Testis (tissue), 3 donors: ENCODE results near the gene COG1. TPM values are rescaled to one million over a fixed set of nuclear protein-coding genes. Genes with fewer than 3 reads are reported as not detected.

Experiments
- DNase-seq: peaks from one replicate; pipeline ENCODE4 v3.0.0-alpha.2; 2019
- H3K27ac ChIP-seq, 2 donors: fragments of 200-600 bp; sonication (generic); one replicate each; pipeline ENCODE4 v1.5.1; 2019
- H3K27me3 ChIP-seq: fragments of 200-600 bp; sonication (generic); one replicate; pipeline ENCODE4 v1.5.1; 2019
- H3K36me3 ChIP-seq: fragments of 200-600 bp; sonication (generic); one replicate; pipeline ENCODE4 v1.5.1; 2017; ENCODE audit warnings: low read depth; ENCODE audit errors: missing control alignments
- H3K4me1 ChIP-seq: fragments of 200-600 bp; sonication (generic); one replicate; pipeline ENCODE4 v1.5.1; 2019
- H3K4me3 ChIP-seq, 2 donors: fragments of 200-600 bp; sonication (generic); one replicate each; pipeline ENCODE4 v1.5.1; 2017 to 2019
- H3K9me3 ChIP-seq: fragments of 200-600 bp; sonication (generic); one replicate; pipeline ENCODE4 v1.5.1; 2017
- POLR2A ChIP-seq: fragments of 450-650 bp; IDR thresholded peaks from one replicate; pipeline ENCODE4 v1.6.1; 2017; ENCODE audit warnings: antibody characterized with exemption, mild to moderate bottlenecking, moderate library complexity
- WGBS, 2 donors: methylation state at CpG; one replicate each; pipeline ENCODE4 v1.1.5; 2018; 5-methylcytosine and 5-hydroxymethylcytosine counted together
- intact Hi-C: fragments of 100-400 bp; cut with DNase I; formaldehyde crosslinking; loops from one replicate; pipeline ENCODE4 v1.15.1; 2023; ENCODE audit warnings: low total_unique reads
- polyA plus RNA-seq: library from polyadenylated mRNA; stranded (reverse); fragments of 350-450 nt; fragmentation: Illumina TruSeq; extraction: RNeasy Lipid Tissue Mini Kit (QIAGEN cat#74804); gene quantifications from one replicate; pipeline ENCODE4 v1.2.3, GENCODE V29; 2014; ENCODE audit warnings: low read depth, low replicate concordance; ENCODE audit not compliant: insufficient read depth
- total RNA-seq, 2 donors: library from RNA; depleted of rRNA; stranded (reverse); fragments of >200 nt; gene quantifications; one replicate each; pipeline ENCODE4 v1.2.3, GENCODE V29; 2016
- TF ChIP-seq, protein P1 (sequence below), 3 experiments: fragments of 450-650 bp in 2 of 3; fragments of 200-600 bp in 1 of 3; sonication (generic) in 1 of 3; IDR thresholded peaks; one replicate each; pipeline ENCODE4 v1.5.1; 2016 to 2019; ENCODE audit warnings: antibody characterized with exemption in 3 of 3, mild to moderate bottlenecking in 2 of 3, moderate library complexity in 1 of 3

The COG1 gene
- total and polyA plus RNA-seq, 3 donors from 2014 or later = 56.3 to 61.8 (median 58.3) TPM

DNA sequence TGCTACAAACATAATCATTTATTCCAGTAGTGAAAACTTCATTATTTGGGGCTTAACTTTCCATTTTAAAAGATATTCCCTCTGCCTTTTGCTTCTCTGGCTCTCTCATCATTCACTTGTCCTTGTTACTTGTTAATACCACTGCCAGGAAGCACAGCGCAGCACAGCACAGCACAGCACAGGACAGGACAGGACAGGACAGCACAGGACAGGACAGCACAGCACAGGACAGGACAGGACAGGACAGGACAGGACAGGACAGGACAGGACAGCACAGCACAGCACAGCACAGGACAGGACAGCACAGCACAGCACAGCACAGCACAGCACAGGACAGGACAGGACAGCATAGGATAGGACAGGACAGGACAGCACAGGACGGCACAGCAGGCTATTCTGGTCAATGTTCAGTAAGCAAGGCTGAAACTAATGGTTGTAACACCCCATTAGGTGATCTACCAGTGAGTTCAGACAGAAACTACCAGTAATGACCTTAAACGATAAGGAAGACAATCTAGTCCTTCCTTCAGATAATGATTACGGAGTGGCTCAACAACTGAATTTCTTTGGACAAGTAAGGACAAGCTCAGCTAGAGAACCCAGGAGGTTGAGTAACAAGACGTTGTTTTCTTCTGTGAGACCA lies 31.9 kb downstream of the COG1 start:
- no peaks in the 10 kb centered on the region for H3K9me3 ChIP-seq
- peaks cover 5% of the 10 kb centered on the region for H3K4me1 ChIP-seq
- TF ChIP-seq, protein P1, sequence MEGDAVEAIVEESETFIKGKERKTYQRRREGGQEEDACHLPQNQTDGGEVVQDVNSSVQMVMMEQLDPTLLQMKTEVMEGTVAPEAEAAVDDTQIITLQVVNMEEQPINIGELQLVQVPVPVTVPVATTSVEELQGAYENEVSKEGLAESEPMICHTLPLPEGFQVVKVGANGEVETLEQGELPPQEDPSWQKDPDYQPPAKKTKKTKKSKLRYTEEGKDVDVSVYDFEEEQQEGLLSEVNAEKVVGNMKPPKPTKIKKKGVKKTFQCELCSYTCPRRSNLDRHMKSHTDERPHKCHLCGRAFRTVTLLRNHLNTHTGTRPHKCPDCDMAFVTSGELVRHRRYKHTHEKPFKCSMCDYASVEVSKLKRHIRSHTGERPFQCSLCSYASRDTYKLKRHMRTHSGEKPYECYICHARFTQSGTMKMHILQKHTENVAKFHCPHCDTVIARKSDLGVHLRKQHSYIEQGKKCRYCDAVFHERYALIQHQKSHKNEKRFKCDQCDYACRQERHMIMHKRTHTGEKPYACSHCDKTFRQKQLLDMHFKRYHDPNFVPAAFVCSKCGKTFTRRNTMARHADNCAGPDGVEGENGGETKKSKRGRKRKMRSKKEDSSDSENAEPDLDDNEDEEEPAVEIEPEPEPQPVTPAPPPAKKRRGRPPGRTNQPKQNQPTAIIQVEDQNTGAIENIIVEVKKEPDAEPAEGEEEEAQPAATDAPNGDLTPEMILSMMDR (IDR thresholded peaks at IDR 0.05) = no peak
- TF ChIP-seq POLR2A = no peak
- no peak overlapping the region for H3K27ac ChIP-seq
- H3K27me3 ChIP-seq = no peaks in the 10 kb centered on the region
- no peak overlapping the region for H3K4me3 ChIP-seq
- H3K36me3 ChIP-seq = no peaks in the 10 kb centered on the region
- intact Hi-C loops = no loop called here
- WGBS, 2 donors = 80 to 94% methylated on average over 5 of the region's 5 CpGs
- no peak for DNase-seq

DNA sequence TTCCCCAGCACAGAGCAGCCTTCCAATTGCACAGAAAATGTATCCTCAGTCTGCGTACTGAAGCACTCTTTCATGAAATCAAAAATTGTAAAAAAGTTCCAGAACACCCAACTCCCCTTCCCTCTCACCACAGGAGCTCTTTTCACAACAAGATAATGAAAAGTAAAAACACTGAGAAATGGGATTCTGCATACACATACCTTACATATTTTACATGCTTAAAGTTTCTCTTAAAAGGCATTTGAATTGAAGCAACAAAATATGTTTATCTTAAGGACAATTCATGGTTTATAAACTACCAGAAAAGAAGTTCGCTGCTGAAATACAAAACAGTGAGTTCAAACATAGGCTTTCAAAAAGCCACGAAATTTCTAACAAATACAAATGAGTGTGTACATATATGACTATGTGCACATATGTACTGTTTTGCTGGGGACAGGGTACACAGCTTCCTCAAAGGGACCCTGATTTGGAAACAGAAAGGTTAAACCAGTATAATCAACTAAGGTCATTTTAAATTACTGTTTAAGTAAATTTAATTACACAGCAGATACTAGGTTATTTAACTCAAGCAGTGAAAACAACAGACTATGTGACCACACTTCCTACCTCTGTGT lies 33.8 kb downstream of the COG1 start:
- H3K36me3 ChIP-seq = no peaks in the 10 kb centered on the region
- WGBS, 2 donors = 71 to 78% methylated on average over 3 of the region's 3 CpGs
- no peak for DNase-seq
- no peaks in the 10 kb centered on the region for H3K27me3 ChIP-seq
- intact Hi-C loops = no loop called here
- TF ChIP-seq POLR2A = no peak
- TF ChIP-seq, protein P1 (IDR thresholded peaks at IDR 0.05) = no peak
- H3K9me3 ChIP-seq = no peaks in the 10 kb centered on the region
- H3K4me3 ChIP-seq = no peak overlapping the region
- H3K27ac ChIP-seq = no peak overlapping the region
- peaks cover 9% of the 10 kb centered on the region for H3K4me1 ChIP-seq

DNA sequence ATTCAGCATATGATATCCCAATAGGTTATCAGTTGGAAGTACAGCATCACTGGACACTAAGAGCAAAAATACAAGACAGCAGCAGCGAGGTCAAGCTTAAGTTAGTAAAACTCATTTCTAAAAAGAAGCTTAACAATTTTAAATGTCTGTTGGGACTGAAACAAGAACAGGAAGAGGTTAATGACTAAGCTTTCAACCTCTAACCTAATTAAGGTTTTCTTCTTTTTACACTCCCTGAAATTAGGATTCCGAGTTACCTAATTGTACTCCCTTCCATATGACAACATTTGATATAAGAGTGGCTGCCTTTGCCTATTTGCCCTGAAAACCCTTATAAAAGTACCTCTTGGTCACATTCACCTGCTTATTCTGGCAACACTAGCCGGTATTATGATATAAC lies 34.5 kb downstream of the COG1 start:
- Histone ChIP-seq H3K36me3 (no peaks in the 10 kb centered on the region), H3K4me3 (no peak overlapping the region), H3K27ac (no peak overlapping the region), H3K9me3 (no peaks in the 10 kb centered on the region), H3K4me1 (peaks cover 9% of the 10 kb centered on the region), H3K27me3 (no peaks in the 10 kb centered on the region)
- intact Hi-C loops = no loop called here
- TF ChIP-seq POLR2A = no peak
- TF ChIP-seq, protein P1 (IDR thresholded peaks at IDR 0.05) = no peak
- 64 to 67% methylated on average over 3 of the region's 3 CpGs for WGBS, 2 donors
- DNase-seq = no peak

DNA sequence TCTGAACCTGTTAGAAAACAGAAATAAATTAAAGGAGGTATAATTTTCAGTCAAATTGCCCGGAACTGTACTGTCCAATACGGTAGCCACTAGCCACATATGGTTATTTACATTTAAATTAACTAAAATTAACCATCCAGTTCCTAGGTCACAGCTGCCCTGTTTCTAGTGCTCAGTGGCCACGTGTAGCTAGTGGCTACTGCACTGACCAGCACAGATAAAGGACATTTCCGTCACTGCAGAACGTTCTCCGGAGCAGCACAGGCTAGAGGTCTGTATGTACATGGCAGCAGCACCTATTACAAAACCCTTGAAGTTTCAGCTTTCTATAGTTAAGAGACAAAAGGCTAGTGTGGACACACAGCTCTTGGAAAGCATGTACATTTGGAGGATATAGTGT lies 35.1 kb downstream of the COG1 start:
- Histone ChIP-seq H3K9me3 (no peaks in the 10 kb centered on the region), H3K4me1 (peaks cover 9% of the 10 kb centered on the region), H3K36me3 (no peaks in the 10 kb centered on the region), H3K27ac (no peak overlapping the region), H3K4me3 (no peak overlapping the region), H3K27me3 (no peaks in the 10 kb centered on the region)
- TF ChIP-seq, protein P1 (IDR thresholded peaks at IDR 0.05) = no peak
- no peak for TF ChIP-seq POLR2A
- DNase-seq = peak; percentile 36
- 47 to 60% methylated on average over 6 of the region's 6 CpGs for WGBS, 2 donors
- intact Hi-C loops = no loop called here

DNA sequence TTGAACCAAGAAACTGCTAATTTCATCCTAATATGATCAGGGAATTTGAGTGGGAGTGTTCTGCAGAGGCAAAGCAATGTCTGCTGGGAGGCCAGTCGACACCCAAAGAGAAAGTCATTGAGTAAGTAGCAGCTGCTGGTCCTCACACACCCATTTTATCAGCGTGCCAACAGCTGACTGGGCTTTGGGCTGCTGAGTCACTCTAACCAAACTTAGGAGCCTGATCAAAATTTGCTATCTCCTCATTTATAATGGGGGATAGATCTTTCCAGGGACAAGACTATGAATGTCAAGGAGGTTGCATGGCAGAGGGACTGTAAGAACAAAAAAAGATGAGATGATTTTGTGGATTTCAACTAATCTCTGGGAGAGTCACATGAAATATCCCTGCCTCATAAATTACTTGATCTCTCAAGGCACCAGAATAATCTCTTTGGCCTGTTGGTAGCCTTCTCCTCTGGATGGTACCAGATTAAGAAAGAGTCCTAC lies 35.9 kb downstream of the COG1 start:
- Histone ChIP-seq H3K4me3 (no peak overlapping the region), H3K9me3 (no peaks in the 10 kb centered on the region), H3K27me3 (no peaks in the 10 kb centered on the region), H3K4me1 (peaks cover 15% of the 10 kb centered on the region), H3K36me3 (no peaks in the 10 kb centered on the region), H3K27ac (no peak overlapping the region)
- peak; percentile 62 for DNase-seq
- TF ChIP-seq, protein P1 (IDR thresholded peaks at IDR 0.05) = no peak
- TF ChIP-seq POLR2A = no peak
- intact Hi-C loops = no loop called here
- 22 to 24% methylated on average over 2 of the region's 2 CpGs for WGBS, 2 donors
